SK-N-MC (cell line): Measurements from ENCODE around the gene LMBR1L.
"Not testable (repeated sequence)": the region's sequence is repeated elsewhere in the genome, so short reads cannot be mapped to it uniquely, and the experiment has no call there.

Source experiments
- DNase-seq: peaks from one replicate; pipeline ENCODE4 v3.0.0-alpha.2; 2011; ENCODE audit warnings: low read depth, low spot score
- H3K27ac ChIP-seq: fragments of 200-600 bp; sonication (generic); 2 replicates; pipeline ENCODE4 v1.5.1; 2016; ENCODE audit warnings: mixed run types
- H3K36me3 ChIP-seq: fragments of 200-600 bp; sonication (generic); 2 replicates; pipeline ENCODE4 v1.6.1; 2017; ENCODE audit warnings: antibody characterized with exemption, low read length, mixed read lengths; ENCODE audit not compliant: insufficient read depth
- H3K4me3 ChIP-seq: fragments of 200-600 bp; sonication (generic); 2 replicates; pipeline ENCODE4 v1.5.1; 2016
- H3K9ac ChIP-seq: fragments of 200-600 bp; sonication (generic); 2 replicates; pipeline ENCODE4 v1.8.0; 2017; ENCODE audit warnings: mixed run types, mixed read lengths; ENCODE audit not compliant: insufficient read length
- H3K9me3 ChIP-seq: fragments of 200-600 bp; sonication (generic); 2 replicates; pipeline ENCODE4 v1.6.1; 2017; ENCODE audit warnings: low read depth, mild to moderate bottlenecking, antibody characterized with exemption, low read length, moderate library complexity, mixed read lengths
- EZH2 ChIP-seq: fragments of 200-600 bp; sonication (generic); IDR thresholded peaks from one replicate; pipeline ENCODE4 v1.6.1; 2017; ENCODE audit warnings: antibody characterized with exemption
- FOXP2 ChIP-seq: optimal IDR thresholded peaks from 2 replicates; pipeline ENCODE3; 2011; ENCODE audit warnings: mild to moderate bottlenecking, moderate library complexity; ENCODE audit not compliant: insufficient read depth; ENCODE audit errors: extremely low read length, control extremely low read depth
- POLR2AphosphoS5 ChIP-seq: IDR thresholded peaks from 2 replicates; pipeline ENCODE4 v1.6.1; 2012; ENCODE audit warnings: mild to moderate bottlenecking, low read depth, low read length, borderline replicate concordance

The LMBR1L gene, protein sequence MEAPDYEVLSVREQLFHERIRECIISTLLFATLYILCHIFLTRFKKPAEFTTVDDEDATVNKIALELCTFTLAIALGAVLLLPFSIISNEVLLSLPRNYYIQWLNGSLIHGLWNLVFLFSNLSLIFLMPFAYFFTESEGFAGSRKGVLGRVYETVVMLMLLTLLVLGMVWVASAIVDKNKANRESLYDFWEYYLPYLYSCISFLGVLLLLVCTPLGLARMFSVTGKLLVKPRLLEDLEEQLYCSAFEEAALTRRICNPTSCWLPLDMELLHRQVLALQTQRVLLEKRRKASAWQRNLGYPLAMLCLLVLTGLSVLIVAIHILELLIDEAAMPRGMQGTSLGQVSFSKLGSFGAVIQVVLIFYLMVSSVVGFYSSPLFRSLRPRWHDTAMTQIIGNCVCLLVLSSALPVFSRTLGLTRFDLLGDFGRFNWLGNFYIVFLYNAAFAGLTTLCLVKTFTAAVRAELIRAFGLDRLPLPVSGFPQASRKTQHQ

DNA sequence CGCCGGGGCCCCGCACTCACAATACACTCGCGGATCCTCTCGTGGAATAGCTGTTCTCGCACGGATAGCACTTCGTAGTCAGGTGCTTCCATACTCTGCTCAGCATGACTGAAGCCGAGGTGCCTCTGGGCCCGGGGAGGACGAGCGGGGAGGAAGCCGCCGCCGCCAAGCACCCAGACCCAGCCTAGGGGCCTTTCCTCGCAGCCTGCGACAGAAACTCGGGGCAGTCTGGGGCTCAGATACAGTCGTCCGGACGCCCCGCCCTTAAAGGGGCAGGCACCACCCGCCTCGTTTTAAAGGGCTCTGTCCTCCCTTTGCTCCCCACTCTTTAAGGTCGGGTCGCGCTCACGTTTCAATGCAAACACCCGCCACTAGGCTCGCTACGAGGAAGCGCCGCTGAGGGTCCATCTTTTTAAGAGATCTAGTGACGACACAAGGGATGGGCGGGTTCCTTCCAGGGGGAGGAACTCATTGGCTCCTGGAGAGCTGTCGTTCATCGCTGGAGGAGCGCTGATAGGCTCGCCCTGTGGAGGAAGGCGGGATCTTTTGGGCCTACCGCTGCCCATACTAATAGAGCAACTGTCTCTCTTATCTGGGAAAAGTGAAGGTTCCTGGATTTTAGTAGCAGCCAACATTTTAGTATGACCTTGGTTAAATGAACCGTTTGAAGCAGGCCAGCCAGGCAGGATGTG is at the start of gene LMBR1L:
LMBR1L (minus strand) TSS at position 384 of the 692 bp plus-strand sequence; CDS start at position 92, 292 bp downstream.
- H3K9ac ChIP-seq: peak within 1 kb of the TSS; percentile 97
- no peaks in the 10 kb centered on the region for H3K9me3 ChIP-seq
- peak within 1 kb of the TSS; percentile 99 for H3K4me3 ChIP-seq
- H3K27ac ChIP-seq: peak within 1 kb of the TSS; percentile 42; the same call in 1 of the 2 replicates
- peaks cover 3% of the 10 kb centered on the region; the same call in 1 of the 2 replicates for H3K36me3 ChIP-seq
- peak; percentile 93 for TF ChIP-seq POLR2AphosphoS5
- no peak for TF ChIP-seq FOXP2
- peak; percentile 92 for DNase-seq

DNA sequence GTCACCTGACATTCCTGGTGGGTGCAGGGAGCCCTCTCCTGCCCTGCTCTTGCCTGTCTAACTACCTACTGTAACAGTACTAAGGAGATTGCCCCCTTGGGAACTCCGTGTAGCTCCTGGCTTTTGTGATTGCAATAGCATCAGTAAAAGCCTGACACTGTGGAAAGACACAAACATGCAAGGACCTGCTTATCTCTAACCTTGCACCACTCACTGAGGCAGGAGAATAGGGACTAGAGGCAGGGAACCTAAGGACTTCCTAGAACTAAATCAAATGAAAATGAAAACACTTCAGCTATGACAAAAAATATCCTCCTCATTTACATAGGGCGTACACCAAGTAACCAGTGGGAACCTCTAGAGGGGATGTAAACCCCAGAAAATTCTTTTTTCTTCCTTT is 49.8 kb upstream of the LMBR1L start:
- Histone ChIP-seq H3K4me3 (no peak overlapping the region), H3K27ac (no peak overlapping the region), H3K9me3 (no peaks in the 10 kb centered on the region), H3K36me3 (no peaks in the 10 kb centered on the region), H3K9ac (no peak overlapping the region)
- no peak for DNase-seq
- TF ChIP-seq EZH2: no peak
- no peak for TF ChIP-seq FOXP2
- TF ChIP-seq POLR2AphosphoS5: no peak

GRCh38 chr12:49154221-49154620 is 43.6 kb upstream of the LMBR1L start:
- Histone ChIP-seq H3K27ac (no peak overlapping the region), H3K36me3 (no peaks in the 10 kb centered on the region), H3K9me3 (no peaks in the 10 kb centered on the region), H3K4me3 (no peak overlapping the region), H3K9ac (no peak overlapping the region)
- TF ChIP-seq POLR2AphosphoS5 (no peak), EZH2 (no peak), FOXP2 (no peak)
- no peak for DNase-seq

- Histone ChIP-seq H3K9ac (no peak overlapping the region), H3K36me3 (no peaks in the 10 kb centered on the region), H3K9me3 (no peaks in the 10 kb centered on the region), H3K27ac (no peak overlapping the region), H3K4me3 (no peak overlapping the region)
- no peak for DNase-seq
- no peak for TF ChIP-seq FOXP2
- TF ChIP-seq POLR2AphosphoS5: no peak
- no peak for TF ChIP-seq EZH2
Measured at GRCh38 chr12:49147384-49147783, 36.7 kb upstream of the LMBR1L start.

DNA sequence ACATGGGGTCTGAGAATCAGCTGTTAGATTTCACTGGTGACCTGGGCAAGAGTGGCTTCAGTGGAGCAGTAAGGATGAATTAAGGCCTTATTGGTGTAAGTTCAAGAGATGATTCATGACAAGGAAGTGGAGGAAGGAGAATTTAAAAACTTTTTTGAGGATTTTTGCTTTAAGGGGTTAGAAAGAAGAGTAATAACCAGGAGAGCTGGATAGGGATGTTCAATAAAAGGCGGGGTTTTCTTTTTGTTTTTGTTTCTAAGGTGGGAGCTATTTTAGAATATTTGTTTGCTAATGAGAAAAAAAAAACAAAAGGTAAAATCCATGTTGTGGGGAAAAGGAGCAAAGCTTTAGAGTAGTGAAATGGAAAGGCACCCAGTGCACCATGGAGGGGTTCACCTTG is 35.8 kb upstream of the LMBR1L start:
- no peak for DNase-seq
- Histone ChIP-seq H3K4me3 (no peak overlapping the region), H3K27ac (no peak overlapping the region), H3K36me3 (no peaks in the 10 kb centered on the region), H3K9me3 (no peaks in the 10 kb centered on the region), H3K9ac (no peak overlapping the region)
- TF ChIP-seq FOXP2 (no peak), EZH2 (no peak), POLR2AphosphoS5 (no peak)

DNA sequence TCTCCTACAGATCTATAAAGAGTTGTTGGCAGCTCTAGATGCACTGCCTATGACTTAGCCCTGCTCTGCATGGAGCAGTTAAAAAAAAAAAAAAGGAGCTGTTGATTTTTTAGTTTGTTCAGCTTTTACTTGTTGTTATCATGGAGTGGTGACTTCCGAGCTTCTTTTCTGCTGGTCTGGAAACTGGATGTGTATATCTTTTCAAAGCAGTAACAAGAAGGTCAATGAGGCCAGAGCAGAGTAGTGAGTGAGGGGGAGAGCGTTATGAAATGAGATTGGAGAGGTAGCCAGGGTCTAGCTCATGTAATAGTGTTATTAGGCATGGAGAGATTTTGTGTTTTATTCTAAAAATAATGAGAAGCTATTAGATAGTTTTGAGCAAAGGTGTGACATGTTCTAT is 33.7 kb upstream of the LMBR1L start:
- no peak overlapping the region for H3K27ac ChIP-seq
- no peaks in the 10 kb centered on the region for H3K9me3 ChIP-seq
- H3K36me3 ChIP-seq: no peaks in the 10 kb centered on the region
- H3K4me3 ChIP-seq: no peak overlapping the region
- no peak for TF ChIP-seq POLR2AphosphoS5
- TF ChIP-seq EZH2: no peak
- TF ChIP-seq FOXP2: no peak
- H3K9ac ChIP-seq: no peak overlapping the region
- DNase-seq: no peak

DNA sequence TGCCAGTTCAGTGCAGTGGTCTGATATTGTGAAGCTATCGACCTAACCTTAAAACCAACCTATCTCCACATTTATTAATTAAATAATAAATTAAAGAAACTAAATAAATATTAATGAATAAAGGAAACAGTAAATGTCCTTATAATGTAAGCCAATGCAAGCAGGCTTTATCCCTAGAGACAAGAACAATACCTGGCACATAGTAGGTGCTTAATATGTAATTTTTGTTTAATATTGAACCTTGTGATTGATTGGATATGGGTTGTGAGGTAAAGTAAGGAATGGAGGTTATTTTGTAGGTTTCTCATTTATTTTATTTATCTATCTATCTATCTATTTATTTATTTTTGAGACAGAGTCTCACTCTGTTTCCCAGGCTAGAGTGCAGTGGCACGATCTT is 28.4 kb upstream of the LMBR1L start:
- DNase-seq: no peak
- Histone ChIP-seq H3K27ac (peak overlapping the region; percentile 65; the same call in 1 of the 2 replicates), H3K9ac (no peak overlapping the region), H3K36me3 (no peaks in the 10 kb centered on the region), H3K9me3 (no peaks in the 10 kb centered on the region), H3K4me3 (no peak overlapping the region)
- no peak for TF ChIP-seq EZH2
- no peak for TF ChIP-seq FOXP2
- TF ChIP-seq POLR2AphosphoS5: no peak

DNA sequence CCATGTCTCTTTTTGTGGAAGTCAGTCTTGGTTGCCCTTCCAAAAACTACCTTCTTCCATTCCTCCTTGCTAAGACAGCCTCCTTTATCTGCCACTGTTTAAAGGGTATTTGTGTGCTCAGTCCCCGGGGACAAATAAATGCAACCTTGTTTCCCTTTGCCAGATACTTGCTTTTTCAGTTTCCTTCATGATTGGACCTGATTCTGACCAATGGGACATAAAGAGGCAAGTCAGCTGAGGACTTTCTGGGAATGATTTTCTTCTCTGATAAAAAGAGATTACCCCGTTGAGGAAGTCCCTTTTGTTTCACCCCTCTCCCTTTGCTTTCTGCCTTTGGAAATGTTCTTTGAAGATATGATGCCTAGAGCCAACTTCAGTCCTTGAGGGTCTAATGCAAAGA is 27.9 kb upstream of the LMBR1L start:
- Histone ChIP-seq H3K9me3 (no peaks in the 10 kb centered on the region), H3K27ac (peak overlapping the region; percentile 65), H3K9ac (peak overlapping the region; percentile 26), H3K36me3 (no peaks in the 10 kb centered on the region), H3K4me3 (peak overlapping the region; percentile 44)
- no peak for DNase-seq
- no peak for TF ChIP-seq FOXP2
- TF ChIP-seq EZH2: no peak
- no peak for TF ChIP-seq POLR2AphosphoS5

DNA sequence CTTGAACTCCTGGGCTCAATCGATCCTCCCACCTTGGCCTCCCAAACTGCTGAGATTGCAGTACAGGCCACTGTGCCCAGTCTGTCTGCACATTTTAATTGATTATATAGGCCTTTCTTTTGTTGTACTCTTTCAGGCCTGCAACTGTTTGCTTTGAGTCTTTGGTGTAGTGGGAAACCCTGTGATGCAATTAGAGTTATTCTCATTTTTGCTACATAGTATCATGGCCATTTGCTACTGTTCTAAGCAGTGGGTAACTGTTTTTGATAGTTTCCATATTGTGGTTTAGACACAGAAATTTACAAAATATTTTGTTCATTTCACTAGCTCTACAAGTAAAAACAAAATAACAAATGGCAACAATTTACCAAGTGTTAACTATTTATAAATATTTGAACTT is 26.8 kb upstream of the LMBR1L start:
- Histone ChIP-seq H3K36me3 (no peaks in the 10 kb centered on the region), H3K27ac (no peak overlapping the region), H3K4me3 (no peak overlapping the region), H3K9ac (no peak overlapping the region), H3K9me3 (no peaks in the 10 kb centered on the region)
- no peak for DNase-seq
- TF ChIP-seq POLR2AphosphoS5: no peak

GRCh38 chr12:49136997-49137396 is 26.4 kb upstream of the LMBR1L start:
- H3K36me3 ChIP-seq, H3K9me3 ChIP-seq, DNase-seq, H3K4me3 ChIP-seq, H3K27ac ChIP-seq, H3K9ac ChIP-seq: not testable (repeated sequence)
